ENCODE measurements around the gene IL10.

DNA sequence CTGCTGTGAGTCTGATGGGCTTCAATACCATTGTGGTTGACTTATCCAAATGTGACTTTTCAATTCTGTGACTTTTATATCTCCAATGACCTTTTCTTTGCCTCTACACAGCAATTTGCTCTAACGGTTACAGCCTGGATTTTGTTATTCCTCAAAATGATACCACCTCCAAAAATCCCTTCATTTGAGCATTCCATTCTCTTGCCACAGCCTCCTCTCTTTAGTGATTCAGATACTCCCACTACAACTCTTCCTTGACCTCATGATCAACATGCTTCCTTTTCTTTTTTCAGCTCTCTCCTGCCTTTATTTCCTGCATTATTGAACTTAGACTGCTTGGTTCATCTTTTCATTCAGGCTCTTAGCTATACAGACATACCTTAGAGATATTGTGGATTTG is 18.3 kb downstream of the IL10 start:
- TF ChIP-seq, protein P1, sequence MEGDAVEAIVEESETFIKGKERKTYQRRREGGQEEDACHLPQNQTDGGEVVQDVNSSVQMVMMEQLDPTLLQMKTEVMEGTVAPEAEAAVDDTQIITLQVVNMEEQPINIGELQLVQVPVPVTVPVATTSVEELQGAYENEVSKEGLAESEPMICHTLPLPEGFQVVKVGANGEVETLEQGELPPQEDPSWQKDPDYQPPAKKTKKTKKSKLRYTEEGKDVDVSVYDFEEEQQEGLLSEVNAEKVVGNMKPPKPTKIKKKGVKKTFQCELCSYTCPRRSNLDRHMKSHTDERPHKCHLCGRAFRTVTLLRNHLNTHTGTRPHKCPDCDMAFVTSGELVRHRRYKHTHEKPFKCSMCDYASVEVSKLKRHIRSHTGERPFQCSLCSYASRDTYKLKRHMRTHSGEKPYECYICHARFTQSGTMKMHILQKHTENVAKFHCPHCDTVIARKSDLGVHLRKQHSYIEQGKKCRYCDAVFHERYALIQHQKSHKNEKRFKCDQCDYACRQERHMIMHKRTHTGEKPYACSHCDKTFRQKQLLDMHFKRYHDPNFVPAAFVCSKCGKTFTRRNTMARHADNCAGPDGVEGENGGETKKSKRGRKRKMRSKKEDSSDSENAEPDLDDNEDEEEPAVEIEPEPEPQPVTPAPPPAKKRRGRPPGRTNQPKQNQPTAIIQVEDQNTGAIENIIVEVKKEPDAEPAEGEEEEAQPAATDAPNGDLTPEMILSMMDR (IDR thresholded peaks at IDR 0.05), result no peak
- TF ChIP-seq POLR2AphosphoS5 (IDR thresholded peaks at IDR 0.05) (no peak), POLR2A (IDR thresholded peaks at IDR 0.05) (no peak)

Measured in stomach (tissue), 4 donors.